ENCODE data around the gene TRAPPC6A.

The TRAPPC6A gene
- total RNA-seq: 5.1 to 24.7 reads per million in 2 experiments

- DNase-seq (ENCODE audit: low read depth): no peak
Observed at GRCh38 chr19:45177817-45178261, at the start of gene TRAPPC6A. Gene TRAPPC6A, minus strand, starts transcription at chr19:45178237. Its CDS starts 19 bp downstream, at chr19:45178218.

GRCh38 chr19:45224645-45225044 lies 46.6 kb upstream of the TRAPPC6A start:
- no peak for DNase-seq (ENCODE audit: low read depth)

GRCh38 chr19:45223879-45224278 lies 45.8 kb upstream of the TRAPPC6A start:
- no peak for DNase-seq (ENCODE audit: low read depth)

GRCh38 chr19:45222724-45223123 lies 44.7 kb upstream of the TRAPPC6A start:
- no peak for DNase-seq (ENCODE audit: low read depth)

GRCh38 chr19:45218911-45219743 lies 41.1 kb upstream of the TRAPPC6A start:
- no peak for DNase-seq (ENCODE audit: low read depth)

- DNase-seq (ENCODE audit: low read depth): no peak
Observed at GRCh38 chr19:45218426-45218825, 40.4 kb upstream of the TRAPPC6A start.

- DNase-seq (ENCODE audit: low read depth): no peak
Observed at GRCh38 chr19:45217957-45218334, 39.9 kb upstream of the TRAPPC6A start.

GRCh38 chr19:45217193-45217956 lies 39.3 kb upstream of the TRAPPC6A start:
- no peak for DNase-seq (ENCODE audit: low read depth)

GRCh38 chr19:45216667-45217066 lies 38.6 kb upstream of the TRAPPC6A start:
- DNase-seq (ENCODE audit: low read depth): no peak

GRCh38 chr19:45215391-45216191 lies 37.6 kb upstream of the TRAPPC6A start:
- DNase-seq (ENCODE audit: low read depth): no peak

- no peak for DNase-seq (ENCODE audit: low read depth)
Observed at GRCh38 chr19:45213031-45213430, 35.0 kb upstream of the TRAPPC6A start.

- no peak for DNase-seq (ENCODE audit: low read depth)
Observed at GRCh38 chr19:45211751-45212381, 33.8 kb upstream of the TRAPPC6A start.

- DNase-seq (ENCODE audit: low read depth): no peak
Observed at GRCh38 chr19:45206328-45206727, 28.3 kb upstream of the TRAPPC6A start.

GRCh38 chr19:45205810-45206209 lies 27.8 kb upstream of the TRAPPC6A start:
- no peak for DNase-seq (ENCODE audit: low read depth)

- DNase-seq (ENCODE audit: low read depth): no peak
Observed at GRCh38 chr19:45202637-45203036, 24.6 kb upstream of the TRAPPC6A start.

- no peak for DNase-seq (ENCODE audit: low read depth)
Observed at GRCh38 chr19:45200568-45200967, 22.5 kb upstream of the TRAPPC6A start.

GRCh38 chr19:45195764-45196163 lies 17.7 kb upstream of the TRAPPC6A start:
- no peak for DNase-seq (ENCODE audit: low read depth)

GRCh38 chr19:45191375-45191774 lies 13.3 kb upstream of the TRAPPC6A start:
- DNase-seq (ENCODE audit: low read depth): no peak

- DNase-seq (ENCODE audit: low read depth): no peak
Observed at GRCh38 chr19:45189971-45190370, 11.9 kb upstream of the TRAPPC6A start.

GRCh38 chr19:45187421-45188100 lies 9.5 kb upstream of the TRAPPC6A start:
- DNase-seq (ENCODE audit: low read depth): no peak

Measured in T follicular helper cell (primary cell).